GM12872 (cell line): ENCODE data around the gene ZNF407.

Experiments
- TF ChIP-seq, protein P1 (sequence below): IDR thresholded peaks from 3 replicates; pipeline ENCODE4 v1.5.1; 2011; ENCODE audit warnings: low read depth, mild to moderate bottlenecking, low read length, moderate library complexity; ENCODE audit not compliant: insufficient read depth

ZNF407 gene

GRCh38 chr18:75087119-75088020 is 489.7 kb downstream of the ZNF407 start:
- TF ChIP-seq, protein P1, sequence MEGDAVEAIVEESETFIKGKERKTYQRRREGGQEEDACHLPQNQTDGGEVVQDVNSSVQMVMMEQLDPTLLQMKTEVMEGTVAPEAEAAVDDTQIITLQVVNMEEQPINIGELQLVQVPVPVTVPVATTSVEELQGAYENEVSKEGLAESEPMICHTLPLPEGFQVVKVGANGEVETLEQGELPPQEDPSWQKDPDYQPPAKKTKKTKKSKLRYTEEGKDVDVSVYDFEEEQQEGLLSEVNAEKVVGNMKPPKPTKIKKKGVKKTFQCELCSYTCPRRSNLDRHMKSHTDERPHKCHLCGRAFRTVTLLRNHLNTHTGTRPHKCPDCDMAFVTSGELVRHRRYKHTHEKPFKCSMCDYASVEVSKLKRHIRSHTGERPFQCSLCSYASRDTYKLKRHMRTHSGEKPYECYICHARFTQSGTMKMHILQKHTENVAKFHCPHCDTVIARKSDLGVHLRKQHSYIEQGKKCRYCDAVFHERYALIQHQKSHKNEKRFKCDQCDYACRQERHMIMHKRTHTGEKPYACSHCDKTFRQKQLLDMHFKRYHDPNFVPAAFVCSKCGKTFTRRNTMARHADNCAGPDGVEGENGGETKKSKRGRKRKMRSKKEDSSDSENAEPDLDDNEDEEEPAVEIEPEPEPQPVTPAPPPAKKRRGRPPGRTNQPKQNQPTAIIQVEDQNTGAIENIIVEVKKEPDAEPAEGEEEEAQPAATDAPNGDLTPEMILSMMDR: no peak

- TF ChIP-seq, protein P1: no peak
Measured at GRCh38 chr18:75088021-75088506, 490.4 kb downstream of the ZNF407 start.

DNA sequence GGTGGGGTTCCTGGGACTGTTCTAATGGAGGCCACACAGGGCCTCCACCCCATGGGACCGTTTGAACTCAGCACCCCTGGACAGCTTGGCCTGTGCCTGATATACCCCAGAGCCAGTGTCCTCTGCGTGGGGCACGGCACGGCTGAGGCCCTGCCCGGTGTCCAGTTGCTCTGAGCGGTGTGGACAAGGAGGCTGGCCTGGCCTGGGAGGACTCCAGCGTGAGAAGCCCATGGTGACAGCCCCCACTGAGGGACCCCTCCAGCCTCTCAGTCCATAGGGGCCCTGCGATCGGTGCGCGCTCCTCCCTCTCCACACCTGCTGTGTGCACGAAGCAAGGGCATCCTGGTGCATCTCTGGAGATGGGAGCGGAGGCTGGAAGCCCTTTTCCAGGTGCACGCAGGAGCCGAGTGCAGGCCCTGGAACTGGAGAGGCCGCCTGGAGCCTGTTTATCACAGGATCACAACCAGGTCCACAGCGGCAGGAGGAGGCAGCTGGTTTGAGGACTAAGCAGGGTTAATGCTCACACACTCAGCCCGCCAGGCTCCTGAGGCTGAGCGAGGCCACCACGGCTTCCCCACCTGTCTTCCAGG is 491.0 kb downstream of the ZNF407 start:
- TF ChIP-seq, protein P1: no peak

GRCh38 chr18:75089748-75090327 is 492.2 kb downstream of the ZNF407 start:
- TF ChIP-seq, protein P1: no peak

DNA sequence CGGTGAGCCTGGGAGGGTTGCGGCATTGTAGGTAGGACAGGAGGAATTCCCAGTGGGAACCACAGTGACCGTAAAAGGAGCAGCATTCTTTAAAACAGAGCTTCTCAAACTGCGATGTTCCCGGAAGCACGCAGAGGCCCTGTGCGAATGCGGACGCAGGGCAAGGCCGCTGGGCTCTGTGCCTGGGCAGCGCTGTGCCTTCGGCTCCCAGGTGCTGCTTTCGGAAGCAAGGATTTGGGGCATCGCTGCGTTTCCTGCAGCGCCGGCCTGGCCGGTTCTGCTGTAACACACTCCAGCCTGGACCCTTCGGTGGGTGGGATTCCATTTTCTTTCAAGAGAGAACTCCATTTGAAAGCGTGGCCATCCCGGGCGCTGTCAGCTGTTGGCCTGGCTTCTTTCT is 492.7 kb downstream of the ZNF407 start:
- TF ChIP-seq, protein P1: no peak

- TF ChIP-seq, protein P1: no peak
Measured at GRCh38 chr18:75097491-75098225, 500.0 kb downstream of the ZNF407 start.
